GM12872 (cell line): ENCODE results near the gene B4GALT5.

ENCODE experiments used
- CTCF ChIP-seq: IDR thresholded peaks from 3 replicates; pipeline ENCODE4 v1.5.1; 2011; ENCODE audit warnings: low read depth, mild to moderate bottlenecking, low read length, moderate library complexity; ENCODE audit not compliant: insufficient read depth

The B4GALT5 gene

DNA sequence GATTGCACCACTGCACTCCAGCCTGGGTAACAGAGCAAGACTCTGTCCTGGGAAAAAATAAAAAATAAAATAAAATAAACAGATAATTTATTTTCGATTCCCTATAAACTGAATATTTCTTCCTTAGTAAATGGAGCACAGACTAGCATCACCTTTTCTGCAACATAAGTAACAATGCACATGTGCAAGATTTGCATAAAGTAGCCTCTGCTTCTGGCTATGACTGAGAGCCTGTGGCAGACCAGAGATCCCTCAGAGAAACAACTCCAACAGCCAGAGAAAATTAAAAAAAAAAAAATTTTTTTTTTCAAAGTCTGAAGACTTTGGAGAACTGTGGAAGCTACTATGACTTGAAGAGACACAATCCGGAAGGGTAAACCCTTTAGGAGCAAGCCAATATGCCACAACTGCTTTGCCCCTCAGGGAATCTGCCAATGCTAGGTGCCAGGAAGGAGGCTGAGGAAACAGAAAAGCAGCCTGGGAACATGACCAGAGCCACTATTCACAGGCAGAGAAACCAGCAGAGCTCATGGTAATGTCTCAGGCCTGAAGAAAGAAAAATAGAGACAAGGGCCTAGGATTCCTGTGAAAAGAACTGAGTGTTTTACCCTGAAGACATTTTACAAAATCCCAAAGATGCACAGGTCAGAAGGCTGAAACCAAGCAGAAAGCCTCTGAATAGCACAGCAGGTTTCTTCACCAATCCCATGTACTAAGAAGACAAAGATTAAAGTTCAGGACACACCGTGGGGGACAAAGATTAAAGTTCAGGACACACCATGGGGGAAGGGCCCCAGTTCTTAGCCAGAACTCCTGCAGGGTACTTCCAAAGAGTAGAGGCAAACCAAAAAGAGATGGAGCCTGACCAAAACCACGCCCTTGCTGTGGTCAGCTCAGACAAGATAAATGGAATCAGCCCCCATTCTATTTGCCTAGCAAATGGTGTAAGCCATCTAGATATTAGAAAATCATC is 25.8 kb downstream of the B4GALT5 start:
- TF ChIP-seq CTCF = no peak

DNA sequence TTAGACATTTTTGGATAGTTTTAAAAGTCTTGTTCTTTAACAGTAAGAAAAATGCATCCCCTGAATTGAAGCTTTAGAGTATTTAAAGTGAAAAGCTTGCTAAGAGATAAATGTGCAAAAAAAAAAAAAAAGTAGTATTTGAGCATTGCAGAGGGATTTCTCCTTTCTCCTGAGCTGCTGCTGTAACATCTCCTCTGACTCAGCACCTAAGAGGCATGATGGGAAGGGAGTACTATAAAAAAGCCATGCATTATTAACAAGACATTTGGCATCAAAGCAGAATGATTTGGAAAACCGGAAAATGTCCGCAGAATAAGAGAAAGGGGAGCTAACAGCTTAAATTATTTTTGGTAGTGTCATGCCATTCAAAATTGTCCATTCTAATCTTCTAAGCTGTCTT is 27.9 kb downstream of the B4GALT5 start:
- TF ChIP-seq CTCF = no peak

DNA sequence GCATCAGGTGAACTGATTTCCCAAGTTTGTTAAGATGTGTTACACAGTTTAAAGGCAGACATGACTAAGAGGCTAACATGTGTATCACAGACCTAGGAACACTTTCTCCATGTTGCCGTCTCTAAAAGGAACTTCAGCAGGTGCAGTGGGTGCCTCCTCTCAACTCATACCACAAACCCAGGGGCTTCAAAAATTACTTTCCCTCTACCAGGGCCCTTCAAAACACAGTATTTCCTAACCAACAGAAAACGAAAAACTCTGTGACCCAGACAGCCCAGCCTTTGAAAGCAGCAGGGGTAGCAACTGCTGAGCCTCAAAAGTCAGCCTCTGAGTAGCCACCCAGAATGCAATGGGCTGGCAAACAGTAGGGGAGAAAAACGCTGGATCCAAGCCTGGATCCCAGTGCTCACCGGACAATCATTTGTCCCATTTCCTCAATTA is 28.5 kb downstream of the B4GALT5 start:
- no peak for TF ChIP-seq CTCF

- TF ChIP-seq CTCF = no peak
Measured at GRCh38 chr20:49684335-49684997, 29.2 kb downstream of the B4GALT5 start.

GRCh38 chr20:49682798-49683197 is 30.9 kb downstream of the B4GALT5 start:
- TF ChIP-seq CTCF = no peak

- TF ChIP-seq CTCF = no peak
Measured at GRCh38 chr20:49682278-49682677, 31.4 kb downstream of the B4GALT5 start.

DNA sequence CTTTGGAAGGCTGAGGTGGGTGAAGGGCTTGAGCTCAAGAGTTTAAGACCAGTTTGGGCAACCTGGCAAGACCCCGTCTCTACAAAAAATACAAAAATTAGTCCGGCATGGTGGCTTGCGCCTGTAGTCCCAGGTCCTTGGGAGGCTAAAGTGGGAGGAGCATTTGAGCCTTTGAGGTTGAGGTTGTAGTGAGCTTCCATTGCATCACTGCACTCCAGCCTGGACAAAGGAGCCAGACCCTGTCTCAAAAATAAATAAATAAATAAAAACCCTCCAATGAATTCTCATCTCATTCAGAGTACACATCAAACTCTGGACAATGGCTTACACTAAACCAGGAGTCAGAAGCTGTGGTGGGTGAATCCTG is 31.8 kb downstream of the B4GALT5 start:
- TF ChIP-seq CTCF = no peak
